Kidney epithelial cell (primary cell): Measurements from ENCODE around the gene CCDC154. TPM values are rescaled to one million over a fixed set of nuclear protein-coding genes. Genes with fewer than 3 reads are reported as not detected.

Experiments used
- DNase-seq: peaks from one replicate; pipeline ENCODE4 v3.0.0-alpha.2; 2010; ENCODE audit warnings: low read depth
- H3K27me3 ChIP-seq: 2 replicates; pipeline ENCODE4 v1.6.0; 2011; ENCODE audit warnings: low read length; ENCODE audit not compliant: control insufficient read depth, insufficient read depth
- H3K36me3 ChIP-seq: 2 replicates; pipeline ENCODE4 v1.5.1; 2011; ENCODE audit warnings: low read length; ENCODE audit not compliant: control insufficient read depth, insufficient read depth
- H3K4me3 ChIP-seq: 2 replicates; pipeline ENCODE4 v1.5.1; 2011; ENCODE audit warnings: low read depth, mild to moderate bottlenecking, control low read depth, low read length
- total RNA-seq: library from RNA; depleted of rRNA; stranded (reverse); fragments of >200 nt; gene quantifications from 2 replicates; pipeline ENCODE4 v1.2.3, GENCODE V29; 2015
- TF ChIP-seq, protein P1 (sequence below): IDR thresholded peaks from 2 replicates; pipeline ENCODE4 v1.5.1; 2011; ENCODE audit warnings: mild to moderate bottlenecking, moderate library complexity, low read length, control low read depth, inconsistent platforms; ENCODE audit not compliant: insufficient read depth, poor library complexity, severe bottlenecking

CCDC154 gene
- total RNA-seq, 1 donor from 2014 or later = 0.08 TPM

- no peak overlapping the region for H3K4me3 ChIP-seq
- no peaks in the 10 kb centered on the region for H3K36me3 ChIP-seq
- peaks cover 28% of the 10 kb centered on the region for H3K27me3 ChIP-seq
- TF ChIP-seq, protein P1, sequence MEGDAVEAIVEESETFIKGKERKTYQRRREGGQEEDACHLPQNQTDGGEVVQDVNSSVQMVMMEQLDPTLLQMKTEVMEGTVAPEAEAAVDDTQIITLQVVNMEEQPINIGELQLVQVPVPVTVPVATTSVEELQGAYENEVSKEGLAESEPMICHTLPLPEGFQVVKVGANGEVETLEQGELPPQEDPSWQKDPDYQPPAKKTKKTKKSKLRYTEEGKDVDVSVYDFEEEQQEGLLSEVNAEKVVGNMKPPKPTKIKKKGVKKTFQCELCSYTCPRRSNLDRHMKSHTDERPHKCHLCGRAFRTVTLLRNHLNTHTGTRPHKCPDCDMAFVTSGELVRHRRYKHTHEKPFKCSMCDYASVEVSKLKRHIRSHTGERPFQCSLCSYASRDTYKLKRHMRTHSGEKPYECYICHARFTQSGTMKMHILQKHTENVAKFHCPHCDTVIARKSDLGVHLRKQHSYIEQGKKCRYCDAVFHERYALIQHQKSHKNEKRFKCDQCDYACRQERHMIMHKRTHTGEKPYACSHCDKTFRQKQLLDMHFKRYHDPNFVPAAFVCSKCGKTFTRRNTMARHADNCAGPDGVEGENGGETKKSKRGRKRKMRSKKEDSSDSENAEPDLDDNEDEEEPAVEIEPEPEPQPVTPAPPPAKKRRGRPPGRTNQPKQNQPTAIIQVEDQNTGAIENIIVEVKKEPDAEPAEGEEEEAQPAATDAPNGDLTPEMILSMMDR = no peak
- no peak for DNase-seq
These were observed 15.8 kb downstream of the CCDC154 start for GRCh38 chr16:1428511-1428910.

DNA sequence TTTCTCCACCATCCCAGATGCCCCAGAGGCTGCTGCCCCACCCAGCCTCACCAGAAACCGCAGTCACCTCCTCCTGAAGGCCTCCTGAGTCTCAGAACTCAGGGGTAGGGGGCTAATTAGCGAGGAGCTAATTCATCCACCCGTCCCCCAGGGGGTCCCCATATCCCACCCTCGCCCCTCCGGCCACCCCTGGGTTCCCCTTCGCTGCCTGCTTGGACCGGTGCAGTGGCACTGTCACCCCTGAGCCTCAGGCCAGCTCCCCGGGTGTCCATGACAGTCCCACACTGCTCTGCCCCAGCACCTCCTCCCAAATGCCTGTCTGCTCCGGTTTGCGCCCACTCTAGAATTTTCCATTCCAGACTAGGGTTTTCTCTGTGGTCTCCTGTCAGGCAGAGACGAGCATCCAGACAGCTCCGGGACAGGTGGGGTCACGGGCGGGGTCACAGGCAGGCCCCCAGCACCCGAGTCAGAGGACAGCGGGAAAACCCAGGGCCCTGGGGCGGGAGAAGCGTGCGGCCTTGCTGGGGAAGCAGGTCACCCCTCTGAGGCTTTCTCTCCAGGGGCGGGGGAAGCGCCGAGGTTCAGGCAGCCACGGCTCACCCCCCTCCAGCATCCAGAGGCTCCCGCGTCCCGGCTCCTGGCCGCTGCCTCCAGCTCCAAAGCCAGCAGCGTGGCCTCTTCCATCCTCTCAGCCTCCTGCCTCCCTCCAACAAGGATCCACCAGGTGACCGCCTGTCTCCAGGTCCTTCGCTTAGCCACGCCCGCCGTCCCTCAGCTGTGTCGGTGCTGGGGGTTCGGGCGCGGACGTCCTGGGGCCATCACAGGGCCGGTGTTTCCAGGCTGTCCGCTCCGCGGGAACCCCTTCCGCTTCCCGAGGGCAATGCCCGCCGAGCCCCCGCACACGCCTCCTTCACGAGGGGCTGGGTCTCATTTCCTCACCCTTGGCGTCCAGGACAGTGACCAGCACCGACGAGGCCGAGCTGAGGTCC, 16.6 kb downstream of the CCDC154 start:
- Histone ChIP-seq H3K4me3 (no peak overlapping the region), H3K36me3 (no peaks in the 10 kb centered on the region), H3K27me3 (peaks cover 20% of the 10 kb centered on the region)
- DNase-seq = no peak
- TF ChIP-seq, protein P1 = no peak

DNA sequence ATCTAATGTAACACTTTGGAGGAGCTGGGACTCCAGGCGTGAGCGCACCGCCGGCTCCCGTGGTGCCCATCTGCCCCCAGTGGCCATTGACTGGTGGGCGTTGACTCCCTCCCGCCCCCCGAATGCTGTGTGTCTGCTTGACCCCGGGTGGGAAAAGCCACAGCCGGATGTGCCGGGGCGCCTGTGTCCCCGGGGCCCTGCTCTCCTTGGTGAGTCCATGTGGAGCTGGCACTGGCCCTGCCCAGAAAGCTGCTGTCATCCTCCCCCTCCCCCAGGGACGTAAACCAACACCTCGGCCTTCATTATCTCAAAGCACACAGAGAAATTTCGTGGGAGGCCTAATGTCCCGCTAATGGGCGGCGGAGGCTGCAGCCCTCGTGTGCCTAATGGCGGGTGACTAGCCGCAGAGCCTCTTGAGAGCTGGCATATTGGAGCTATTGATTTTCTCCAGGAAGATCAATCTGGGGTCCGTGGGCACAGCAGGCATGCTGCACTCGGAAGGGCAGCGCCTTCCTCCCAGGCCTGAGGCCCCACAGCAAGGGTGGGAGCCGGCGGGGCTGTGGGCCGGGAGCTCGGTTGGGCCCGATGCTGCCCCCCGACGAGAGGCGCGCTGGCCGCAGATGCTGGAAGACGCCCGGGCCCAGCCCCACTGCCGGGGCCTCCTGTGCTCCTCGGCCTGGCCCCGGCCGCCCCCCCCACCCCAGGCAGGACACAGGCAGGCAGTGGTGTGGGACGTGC, 17.5 kb downstream of the CCDC154 start:
- Histone ChIP-seq H3K27me3 (peaks cover 12% of the 10 kb centered on the region), H3K4me3 (no peak overlapping the region), H3K36me3 (no peaks in the 10 kb centered on the region)
- no peak for DNase-seq
- TF ChIP-seq, protein P1 = no peak

DNA sequence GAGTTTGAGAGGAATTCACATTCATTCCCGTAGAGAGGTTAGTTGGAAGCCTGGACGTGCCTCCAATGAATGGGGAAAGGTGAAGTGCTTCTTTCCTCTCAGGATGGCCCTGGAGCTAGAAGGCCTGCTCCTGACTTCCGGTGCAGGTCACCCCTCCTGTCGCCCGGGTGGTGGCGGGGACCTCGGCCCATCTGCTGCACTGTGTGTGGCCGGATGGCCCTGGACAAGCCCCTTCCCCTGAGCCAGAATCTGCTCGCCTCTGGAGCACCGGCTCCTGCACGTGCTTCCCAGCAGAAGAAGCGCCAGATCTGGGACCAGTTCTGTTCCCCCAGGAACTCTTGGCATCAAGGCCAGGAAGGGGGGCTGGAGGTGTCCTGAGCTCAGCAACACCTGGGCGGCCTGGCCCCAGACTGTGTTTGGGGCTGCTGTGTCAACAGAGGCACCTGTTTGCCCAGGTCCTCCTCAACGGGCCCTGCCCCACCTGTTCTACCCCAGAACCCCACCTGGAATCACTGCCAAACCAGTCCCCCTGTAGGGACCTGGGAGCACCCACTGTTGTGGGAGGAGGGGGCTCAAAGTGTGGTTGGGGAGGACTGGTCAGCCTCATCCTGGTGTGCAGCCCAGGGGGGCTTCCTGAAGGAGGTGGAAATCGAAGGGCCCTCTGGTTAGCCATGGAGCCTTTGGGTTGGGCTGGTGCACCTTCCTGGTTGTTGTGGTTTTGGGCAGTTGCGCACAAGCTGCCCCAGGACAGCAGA, 18.6 kb downstream of the CCDC154 start:
- no peak for DNase-seq
- H3K27me3 ChIP-seq = peaks cover 2% of the 10 kb centered on the region
- TF ChIP-seq, protein P1 = no peak
- no peak overlapping the region for H3K4me3 ChIP-seq
- H3K36me3 ChIP-seq = no peaks in the 10 kb centered on the region

DNA sequence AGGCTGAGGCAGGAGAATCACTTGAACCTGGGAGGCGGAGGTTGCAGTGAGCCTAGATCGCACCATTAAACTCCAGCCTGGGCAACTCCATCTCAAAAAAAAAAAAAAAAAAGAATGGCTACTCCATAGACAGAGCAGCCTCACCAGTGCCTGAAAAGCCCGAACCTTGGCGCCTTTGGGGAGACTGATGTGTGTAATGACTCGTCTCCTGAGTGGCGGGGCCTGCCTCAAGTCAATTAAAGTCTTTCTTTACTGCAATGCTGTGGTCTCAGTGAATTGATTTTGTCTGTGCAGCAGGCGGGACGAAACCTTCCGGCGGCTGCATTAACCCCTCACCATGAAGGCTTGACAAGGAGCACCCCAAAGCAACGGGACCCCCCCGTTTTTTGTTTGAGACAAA, 20.3 kb downstream of the CCDC154 start:
- no peak overlapping the region for H3K4me3 ChIP-seq
- no peaks in the 10 kb centered on the region for H3K27me3 ChIP-seq
- H3K36me3 ChIP-seq = no peaks in the 10 kb centered on the region
- TF ChIP-seq, protein P1 = no peak
- DNase-seq = no peak
